ENCODE data around the gene ARPIN.
"Not testable (repeated sequence)": the region's sequence is repeated elsewhere in the genome, so short reads cannot be mapped to it uniquely, and the experiment has no call there.

Gene ARPIN

GRCh38 chr15:89893696-89894447 lies 18.9 kb downstream of the ARPIN start, which contains the start of gene AP3S2:
TSS of gene AP3S2 (minus strand) at chr15:89893994. CDS start at chr15:89893949, 45 bp downstream.
- peak; percentile 90 for DNase-seq
- 0 out of 2 replicates have a peak, but pooled peaks have one; percentile 0 for TF ChIP-seq CTCF (IDR thresholded peaks at IDR 0.05; ENCODE audit: low read depth, low read length)
- Histone ChIP-seq H3K9me3 (ENCODE audit: severe bottlenecking) (no peaks in the 10 kb centered on the region), H3K4me3 (ENCODE audit: low read depth, low read length) (peak within 1 kb of the TSS; percentile 82), H3K36me3 (peaks cover 2% of the 10 kb centered on the region), H3K27me3 (ENCODE audit: insufficient read depth, low read depth, severe bottlenecking) (no peaks in the 10 kb centered on the region), H3K27ac (peak within 1 kb of the TSS; percentile 94)

DNA sequence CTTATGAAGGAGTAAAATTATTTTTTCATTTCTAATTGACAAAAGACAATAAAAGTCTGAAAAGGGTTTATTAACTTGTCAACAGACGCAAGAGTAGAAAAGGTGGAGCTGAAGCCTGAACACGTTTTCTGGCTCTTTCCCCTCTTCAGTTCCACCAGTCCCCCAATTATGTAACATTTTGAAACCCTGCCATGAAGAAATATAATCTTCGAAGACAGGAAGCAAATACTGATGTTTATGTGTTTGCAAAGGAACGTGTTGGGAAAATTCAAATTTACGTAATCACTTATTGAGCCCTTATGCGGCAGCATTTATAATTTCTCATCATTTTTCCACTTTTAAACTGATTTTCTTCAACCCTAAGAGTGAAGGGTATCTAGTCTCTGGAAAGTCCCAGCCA lies 19.7 kb downstream of the ARPIN start:
- Histone ChIP-seq H3K27me3 (ENCODE audit: insufficient read depth, low read depth, severe bottlenecking) (no peaks in the 10 kb centered on the region), H3K4me3 (ENCODE audit: low read depth, low read length) (peak overlapping the region; percentile 82), H3K36me3 (peaks cover 10% of the 10 kb centered on the region), H3K27ac (peak overlapping the region; percentile 94), H3K9me3 (ENCODE audit: severe bottlenecking) (no peaks in the 10 kb centered on the region)
- no peak for TF ChIP-seq CTCF (IDR thresholded peaks at IDR 0.05; ENCODE audit: low read depth, low read length)
- no peak for DNase-seq

DNA sequence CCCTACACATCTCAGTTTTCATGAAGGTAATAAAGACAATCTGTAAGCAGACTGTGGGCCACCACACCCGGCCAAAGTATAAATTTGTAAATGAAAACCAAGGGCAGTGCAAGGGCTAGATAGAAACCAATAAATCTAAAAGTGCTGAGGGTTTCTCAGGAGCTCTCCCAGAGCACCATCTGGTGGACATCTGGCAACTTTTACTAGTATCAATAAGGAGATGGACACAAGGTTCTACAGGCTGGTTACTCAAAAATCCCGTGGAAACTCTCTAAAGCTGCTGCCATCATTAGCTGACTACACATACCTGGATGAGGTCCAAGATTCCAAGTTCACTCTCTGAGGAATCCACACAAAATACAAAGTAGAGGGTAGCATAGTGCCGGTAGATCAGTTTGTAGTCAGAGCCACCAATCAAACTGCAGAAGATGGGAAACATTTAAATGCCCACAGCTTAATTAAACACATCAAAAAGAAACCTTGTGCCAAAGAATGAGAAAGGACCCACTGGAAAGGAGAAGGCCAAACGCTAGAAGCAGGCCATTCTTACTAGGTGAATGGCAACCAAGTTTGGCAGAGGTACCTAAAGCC lies 24.4 kb downstream of the ARPIN start:
- no peaks in the 10 kb centered on the region for H3K27me3 ChIP-seq (ENCODE audit: insufficient read depth, low read depth, severe bottlenecking)
- peaks cover 36% of the 10 kb centered on the region for H3K36me3 ChIP-seq
- H3K27ac ChIP-seq = peak overlapping the region; percentile 43
- TF ChIP-seq CTCF (IDR thresholded peaks at IDR 0.05; ENCODE audit: low read depth, low read length) = peak; percentile 57
- peak; percentile 46 for DNase-seq
- no peaks in the 10 kb centered on the region for H3K9me3 ChIP-seq (ENCODE audit: severe bottlenecking)
- no peak overlapping the region for H3K4me3 ChIP-seq (ENCODE audit: low read depth, low read length)

GRCh38 chr15:89885611-89886010 lies 27.1 kb downstream of the ARPIN start:
- H3K27ac ChIP-seq = no peak overlapping the region
- peaks cover 36% of the 10 kb centered on the region for H3K36me3 ChIP-seq
- H3K27me3 ChIP-seq (ENCODE audit: insufficient read depth, low read depth, severe bottlenecking) = no peaks in the 10 kb centered on the region
- H3K9me3 ChIP-seq (ENCODE audit: severe bottlenecking) = no peaks in the 10 kb centered on the region
- DNase-seq = no peak
- no peak overlapping the region for H3K4me3 ChIP-seq (ENCODE audit: low read depth, low read length)
- no peak for TF ChIP-seq CTCF (IDR thresholded peaks at IDR 0.05; ENCODE audit: low read depth, low read length)

DNA sequence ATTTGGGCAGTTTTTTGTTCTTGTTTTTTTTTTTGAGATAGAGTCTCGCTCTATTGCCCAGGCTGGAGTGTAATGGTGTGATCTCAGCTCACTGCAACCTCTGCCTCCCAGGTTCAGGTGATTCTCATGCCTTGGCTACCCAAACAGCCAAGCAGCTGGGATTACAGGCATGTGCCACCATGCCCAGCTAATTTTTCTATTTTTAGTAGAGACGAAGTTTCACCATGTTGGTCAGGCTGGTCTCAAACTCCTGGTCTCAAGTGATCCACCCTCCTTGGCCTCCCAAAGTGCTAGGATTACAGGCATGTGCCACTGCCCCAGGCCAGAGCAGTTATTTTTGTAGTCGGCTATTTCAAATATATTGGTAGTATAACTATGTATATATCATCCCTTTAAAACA lies 27.6 kb downstream of the ARPIN start:
- DNase-seq; H3K27me3 ChIP-seq (ENCODE audit: insufficient read depth, low read depth, severe bottlenecking); H3K9me3 ChIP-seq (ENCODE audit: severe bottlenecking); H3K4me3 ChIP-seq (ENCODE audit: low read depth, low read length); H3K27ac ChIP-seq: not testable (repeated sequence)
- H3K36me3 ChIP-seq = peaks cover 36% of the 10 kb centered on the region

DNA sequence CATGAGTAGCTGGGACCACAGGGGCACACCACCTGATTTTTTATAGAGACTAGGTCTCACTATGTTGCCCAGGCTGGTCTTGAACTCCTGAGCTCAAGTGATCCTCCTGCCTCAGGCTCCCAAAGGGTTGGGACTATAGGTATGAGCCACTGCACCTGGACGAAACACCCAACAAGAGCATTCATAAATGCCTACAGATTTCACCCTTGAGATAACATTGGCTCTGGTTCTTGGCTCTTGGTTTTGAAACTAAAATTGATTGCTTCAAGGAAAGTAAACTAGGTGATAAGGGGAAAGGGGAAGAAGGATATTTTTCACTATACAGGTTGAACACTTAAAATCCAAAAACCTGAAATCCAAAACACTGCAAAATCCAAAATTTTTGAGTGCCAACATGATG lies 29.2 kb downstream of the ARPIN start:
- H3K27ac ChIP-seq = no peak overlapping the region
- no peaks in the 10 kb centered on the region for H3K27me3 ChIP-seq (ENCODE audit: insufficient read depth, low read depth, severe bottlenecking)
- no peak for TF ChIP-seq CTCF (IDR thresholded peaks at IDR 0.05; ENCODE audit: low read depth, low read length)
- H3K4me3 ChIP-seq (ENCODE audit: low read depth, low read length) = no peak overlapping the region
- no peak for DNase-seq
- H3K36me3 ChIP-seq = peaks cover 31% of the 10 kb centered on the region
- H3K9me3 ChIP-seq (ENCODE audit: severe bottlenecking) = no peaks in the 10 kb centered on the region

Measured in WERI-Rb-1 (cell line).